Parathyroid adenoma (tissue), 2 donors: Measurements from ENCODE around the gene LAMC3.
"Not testable (repeated sequence)": the region's sequence is repeated elsewhere in the genome, so short reads cannot be mapped to it uniquely, and the experiment has no call there.

Source experiments
- H2AFZ ChIP-seq: fragments of 300-600 bp; sonication (generic); one replicate; pipeline ENCODE4 v1.7.0; 2017; ENCODE audit warnings: antibody characterized with exemption, mild to moderate bottlenecking
- H3K27ac ChIP-seq: fragments of 300-600 bp; sonication (generic); one replicate; pipeline ENCODE4 v1.7.0; 2017
- H3K27me3 ChIP-seq: fragments of 300-600 bp; sonication (generic); one replicate; pipeline ENCODE4 v1.7.0; 2017; ENCODE audit warnings: low read length; ENCODE audit not compliant: control insufficient read depth, insufficient read depth
- H3K36me3 ChIP-seq: fragments of 300-600 bp; sonication (generic); one replicate; pipeline ENCODE4 v1.7.0; 2017; ENCODE audit warnings: low read length; ENCODE audit not compliant: control insufficient read depth, insufficient read depth
- H3K4me1 ChIP-seq: fragments of 300-600 bp; sonication (generic); one replicate; pipeline ENCODE4 v1.7.0; 2017; ENCODE audit warnings: control low read depth
- H3K4me2 ChIP-seq: fragments of 300-600 bp; sonication (generic); one replicate; pipeline ENCODE4 v1.7.0; 2017; ENCODE audit warnings: low read length
- H3K4me3 ChIP-seq: fragments of 300-600 bp; sonication (generic); one replicate; pipeline ENCODE4 v1.7.0; 2017; ENCODE audit warnings: low read depth, low read length
- H3K79me2 ChIP-seq: fragments of 300-600 bp; sonication (generic); one replicate; pipeline ENCODE4 v1.7.0; 2017; ENCODE audit warnings: control low read depth
- H3K9ac ChIP-seq: fragments of 300-600 bp; sonication (generic); one replicate; pipeline ENCODE4 v1.7.0; 2017; ENCODE audit warnings: mild to moderate bottlenecking
- H3K9me3 ChIP-seq: fragments of 300-600 bp; sonication (generic); one replicate; pipeline ENCODE4 v1.7.0; 2017; ENCODE audit warnings: low read length; ENCODE audit not compliant: control insufficient read depth
- CTCF ChIP-seq: fragments of 300-600 bp; sonication (generic); IDR thresholded peaks from one replicate; pipeline ENCODE4 v1.7.0; 2017; ENCODE audit warnings: antibody characterized with exemption, mild to moderate bottlenecking
- donor health status: primary hyperparathyroidism.

Gene LAMC3

GRCh38 chr9:131034268-131034667 is 25.3 kb downstream of the LAMC3 start:
- Histone ChIP-seq H3K27ac (no peak overlapping the region), H3K36me3 (no peaks in the 10 kb centered on the region), H3K9ac (no peak overlapping the region), H3K4me2 (no peak overlapping the region), H3K79me2 (no peaks in the 10 kb centered on the region), H3K4me1 (no peaks in the 10 kb centered on the region), H3K27me3 (no peaks in the 10 kb centered on the region), H3K9me3 (no peaks in the 10 kb centered on the region), H3K4me3 (no peak overlapping the region), H2AFZ (no peak overlapping the region)
- no peak for TF ChIP-seq CTCF

GRCh38 chr9:131034749-131035148 is 25.8 kb downstream of the LAMC3 start:
- not testable (repeated sequence) for H3K9ac ChIP-seq

GRCh38 chr9:131035548-131035947 is 26.6 kb downstream of the LAMC3 start:
- Histone ChIP-seq H3K4me1 (no peaks in the 10 kb centered on the region), H3K79me2 (no peaks in the 10 kb centered on the region), H2AFZ (no peak overlapping the region), H3K27ac (no peak overlapping the region), H3K4me3 (no peak overlapping the region), H3K9ac (no peak overlapping the region), H3K36me3 (no peaks in the 10 kb centered on the region), H3K9me3 (no peaks in the 10 kb centered on the region), H3K27me3 (no peaks in the 10 kb centered on the region), H3K4me2 (no peak overlapping the region)
- no peak for TF ChIP-seq CTCF

More at GRCh38 chr9:131034749-131035148, 25.8 kb downstream of the LAMC3 start:
- H3K79me2 ChIP-seq, H3K4me1 ChIP-seq, H3K27me3 ChIP-seq, H3K27ac ChIP-seq, H2AFZ ChIP-seq, H3K36me3 ChIP-seq, H3K9me3 ChIP-seq, H3K4me2 ChIP-seq, H3K4me3 ChIP-seq: not testable (repeated sequence)

GRCh38 chr9:131036071-131036470 is 27.1 kb downstream of the LAMC3 start:
- H3K4me3 ChIP-seq = no peak overlapping the region
- no peak overlapping the region for H3K27ac ChIP-seq
- no peaks in the 10 kb centered on the region for H3K9me3 ChIP-seq
- TF ChIP-seq CTCF = no peak
- no peak overlapping the region for H2AFZ ChIP-seq
- no peak overlapping the region for H3K4me2 ChIP-seq
- H3K9ac ChIP-seq = no peak overlapping the region
- H3K4me1 ChIP-seq = no peaks in the 10 kb centered on the region
- H3K36me3 ChIP-seq = no peaks in the 10 kb centered on the region
- no peaks in the 10 kb centered on the region for H3K79me2 ChIP-seq
- no peaks in the 10 kb centered on the region for H3K27me3 ChIP-seq

GRCh38 chr9:131036529-131037334 is 27.8 kb downstream of the LAMC3 start:
- no peaks in the 10 kb centered on the region for H3K79me2 ChIP-seq
- H3K27ac ChIP-seq = no peak overlapping the region
- no peak overlapping the region for H3K9ac ChIP-seq
- no peaks in the 10 kb centered on the region for H3K4me1 ChIP-seq
- no peak overlapping the region for H3K4me3 ChIP-seq
- H3K9me3 ChIP-seq = no peaks in the 10 kb centered on the region
- TF ChIP-seq CTCF = no peak
- H3K4me2 ChIP-seq = no peak overlapping the region
- H3K27me3 ChIP-seq = no peaks in the 10 kb centered on the region
- no peaks in the 10 kb centered on the region for H3K36me3 ChIP-seq
- no peak overlapping the region for H2AFZ ChIP-seq
